ENCODE data around the gene BRAF.

GRCh38 chr7:140679186-140679585, 245.5 kb downstream of the BRAF start:
- no peak for TF ChIP-seq EZH2 (IDR thresholded peaks at IDR 0.05; ENCODE audit: low read length, unreplicated experiment)
- TF ChIP-seq CTCF (conservative IDR thresholded peaks at IDR 0.05; ENCODE audit: low read depth, low read length) = no peak

Data from PC-3 (cell line).